Thyroid gland (tissue), 4 donors: ENCODE measurements around the gene DDR1. TPM values are rescaled to one million over a fixed set of nuclear protein-coding genes. Genes with fewer than 3 reads are reported as not detected.
A peak's percentile ranks its signal among the peaks of the same experiment; 100 is the strongest.

Source experiments
- DNase-seq, 2 donors: peaks; one replicate each; pipeline ENCODE4 v3.0.0-alpha.2; 2019
- H3K27ac ChIP-seq, 3 donors: fragments of 200-600 bp; sonication (generic); 1 replicate in 2 of 3; 2 replicates in 1 of 3; pipeline ENCODE4 v1.5.1; 2016 to 2019; ENCODE audit warnings: mild to moderate bottlenecking in 1 of 3, moderate library complexity in 1 of 3
- H3K27me3 ChIP-seq: fragments of 200-600 bp; sonication (generic); one replicate; pipeline ENCODE4 v1.5.1; 2019
- H3K36me3 ChIP-seq, 2 donors: fragments of 200-600 bp; sonication (generic); one replicate each; pipeline ENCODE4 v1.5.1; 2016 to 2019
- H3K4me1 ChIP-seq, 2 donors: fragments of 200-600 bp; sonication (generic); one replicate each; pipeline ENCODE4 v1.5.1; 2017 to 2019
- H3K4me3 ChIP-seq, 3 donors: fragments of 200-600 bp; sonication (generic); replicated peaks in 1 of 3; 1 replicate in 2 of 3; 2 replicates in 1 of 3; pipeline ENCODE4 v1.5.1; 2016; ENCODE audit warnings: mild to moderate bottlenecking in 1 of 3
- H3K9me3 ChIP-seq: fragments of 200-600 bp; sonication (generic); one replicate; pipeline ENCODE4 v1.5.1; 2017
- CTCF ChIP-seq, 6 experiments: fragments of 200-600 bp in 3 of 6; fragments of 450-650 bp in 3 of 6; sonication (generic) in 3 of 6; IDR thresholded peaks; one replicate each; pipeline ENCODE4 v1.5.1; 2016 to 2019; ENCODE audit warnings: antibody characterized with exemption in 6 of 6, mild to moderate bottlenecking in 2 of 6, inconsistent platforms in 1 of 6, moderate library complexity in 1 of 6
- POLR2A ChIP-seq, 2 donors: fragments of 450-650 bp; IDR thresholded peaks; one replicate each; pipeline ENCODE4 v1.6.1; 2017; ENCODE audit warnings: antibody characterized with exemption in 2 of 2, mild to moderate bottlenecking in 2 of 2, moderate library complexity in 1 of 2
- WGBS, 2 donors: methylation state at CpG; one replicate each; pipeline ENCODE4 v1.1.5; 2017; 5-methylcytosine and 5-hydroxymethylcytosine counted together
- intact Hi-C: fragments of 100-400 bp; cut with DNase I; formaldehyde crosslinking; loops from one replicate; pipeline ENCODE4 v1.15.1; 2023
- total RNA-seq, 4 donors: library from RNA; depleted of rRNA; stranded (reverse); fragments of >200 nt; gene quantifications; one replicate each; pipeline ENCODE4 v1.2.3, GENCODE V29; 2016

Gene DDR1
- total RNA-seq, 4 donors from 2014 or later = 93.4 to 207 (median 131) TPM

DNA sequence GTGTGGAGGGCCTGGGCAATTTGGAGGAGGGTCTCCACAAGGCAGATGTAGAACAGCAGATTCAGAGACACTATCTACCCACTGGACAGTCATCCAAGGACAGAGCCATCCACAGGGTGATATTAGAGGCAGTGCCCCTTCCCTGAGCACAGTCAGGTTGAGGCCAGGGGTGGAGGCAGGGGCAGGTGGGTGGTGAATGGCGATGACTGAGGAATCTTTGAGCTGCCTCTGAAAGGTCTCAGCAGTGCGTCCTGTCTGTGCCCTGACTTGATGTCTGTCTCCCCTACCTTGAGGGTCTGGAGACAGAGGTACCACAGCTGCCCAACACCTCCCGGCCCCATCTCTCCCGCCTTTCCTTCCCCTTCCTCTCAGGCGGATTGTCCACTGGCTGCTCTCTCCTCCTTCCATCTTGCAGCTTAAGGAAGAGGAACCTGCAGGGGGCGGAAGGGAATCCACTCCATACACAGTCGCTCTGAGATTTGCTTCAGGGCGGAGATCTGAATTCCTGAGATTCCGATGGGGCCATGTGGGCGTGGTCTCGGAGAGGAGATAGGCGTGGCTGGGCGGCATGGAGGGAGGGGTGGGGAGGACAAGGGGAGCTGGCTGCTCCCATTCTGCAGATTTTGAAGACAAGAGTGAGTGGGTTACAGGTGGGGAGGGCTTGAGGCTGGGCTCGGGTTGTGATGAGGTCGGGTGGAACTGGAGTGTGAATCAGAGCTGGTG is 58.2 kb downstream of the DDR1 start:
- Histone ChIP-seq H3K36me3 (no peaks in the 10 kb centered on the region), H3K27ac (no peak overlapping the region), H3K9me3 (no peaks in the 10 kb centered on the region), H3K4me3 (no peak overlapping the region), H3K27me3 (no peaks in the 10 kb centered on the region), H3K4me1 (peaks cover 8 to 12% of the 10 kb centered on the region in 2 donors)
- DNase-seq = peak; percentile 81 to 93
- intact Hi-C loops = no loop called here
- 16 to 19% methylated on average over 14 to 15 of the region's 15 CpGs for WGBS, 2 donors
- TF ChIP-seq POLR2A (IDR thresholded peaks at IDR 0.05) (peak in 1 of 2 donors; percentile 16), CTCF (IDR thresholded peaks at IDR 0.05) (peak in 4 of 6 experiments; percentile 55 to 78 (median 60))

DNA sequence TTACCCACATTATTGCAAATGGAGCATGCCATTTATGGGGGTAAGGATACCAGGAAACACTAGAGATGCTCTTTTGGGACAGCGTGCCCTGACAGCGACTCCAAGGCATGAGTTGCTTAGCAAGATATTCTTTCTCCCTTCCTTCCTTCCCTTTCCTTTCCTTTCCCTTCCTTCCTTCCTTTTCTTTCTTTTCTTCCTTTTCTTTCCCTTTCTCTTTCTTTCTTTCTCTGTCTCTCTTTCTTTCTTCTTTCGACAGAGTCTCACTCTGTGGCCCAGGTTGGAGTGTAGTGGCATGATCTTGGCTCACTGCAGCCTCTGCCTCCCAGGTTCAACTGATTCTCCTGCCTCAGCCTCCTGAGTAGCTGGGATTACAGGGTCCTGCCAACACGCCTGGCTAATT is 59.7 kb downstream of the DDR1 start:
- H3K4me3 ChIP-seq = no peak overlapping the region
- no peak for DNase-seq
- intact Hi-C loops = no loop called here
- WGBS, 2 donors = 93% methylated on average over 4 of the region's 4 CpGs
- no peaks in the 10 kb centered on the region for H3K36me3 ChIP-seq
- peaks cover 8 to 12% of the 10 kb centered on the region in 2 donors for H3K4me1 ChIP-seq
- H3K9me3 ChIP-seq = no peaks in the 10 kb centered on the region
- no peaks in the 10 kb centered on the region for H3K27me3 ChIP-seq
- no peak for TF ChIP-seq POLR2A (IDR thresholded peaks at IDR 0.05)
- TF ChIP-seq CTCF (IDR thresholded peaks at IDR 0.05) = no peak
- H3K27ac ChIP-seq = no peak overlapping the region

DNA sequence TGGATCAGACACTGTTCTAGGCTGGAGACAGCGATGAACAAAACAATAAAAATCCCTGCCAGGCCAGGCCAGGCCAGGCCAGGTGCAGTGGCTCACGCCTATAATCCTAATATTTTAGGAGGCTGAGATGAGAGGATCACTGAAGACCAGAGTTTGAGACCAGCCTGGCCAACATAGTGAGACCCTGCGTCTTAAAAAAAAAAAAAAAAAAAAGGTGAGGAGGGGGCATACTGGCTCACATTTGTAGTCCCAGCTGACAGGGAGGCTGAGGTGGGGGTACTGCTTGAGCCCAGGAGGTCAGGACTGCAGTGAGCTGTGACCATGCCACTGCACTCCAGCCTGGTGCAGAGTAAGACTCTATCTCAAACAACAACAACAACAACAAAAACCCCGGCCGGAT is 61.0 kb downstream of the DDR1 start:
- TF ChIP-seq POLR2A (IDR thresholded peaks at IDR 0.05) = no peak
- TF ChIP-seq CTCF (IDR thresholded peaks at IDR 0.05) = no peak
- Histone ChIP-seq H3K36me3 (no peaks in the 10 kb centered on the region), H3K9me3 (no peaks in the 10 kb centered on the region), H3K4me1 (peaks cover 8 to 12% of the 10 kb centered on the region in 2 donors), H3K27me3 (no peaks in the 10 kb centered on the region), H3K27ac (no peak overlapping the region), H3K4me3 (no peak overlapping the region)
- 77 to 80% methylated on average over 5 of the region's 5 CpGs for WGBS, 2 donors
- DNase-seq = no peak
- intact Hi-C loops = no loop called here

DNA sequence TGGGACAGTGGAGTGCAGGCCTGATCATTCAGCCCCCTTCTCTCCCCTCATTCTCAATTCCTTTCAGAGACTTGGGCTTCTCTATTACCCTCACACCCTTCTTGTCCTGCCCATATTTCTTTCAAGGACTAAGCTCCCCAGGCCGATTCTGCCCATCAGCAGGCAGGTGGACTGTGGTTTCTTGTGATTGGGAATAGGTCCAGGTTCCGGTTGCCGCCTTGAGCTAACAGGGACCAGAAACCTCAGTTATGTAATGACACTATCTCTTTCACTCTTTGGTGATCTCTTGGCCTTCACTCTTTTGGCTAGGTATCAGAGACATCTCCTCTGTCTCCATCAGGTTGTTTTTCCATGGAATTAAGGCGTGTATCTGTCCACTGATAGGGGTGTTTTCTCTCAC is 62.9 kb downstream of the DDR1 start:
- WGBS, 2 donors = 90 to 92% methylated on average over 4 of the region's 4 CpGs
- intact Hi-C loops = no loop called here
- Histone ChIP-seq H3K36me3 (no peaks in the 10 kb centered on the region), H3K27me3 (no peaks in the 10 kb centered on the region), H3K27ac (no peak overlapping the region), H3K4me1 (peaks cover 6 to 9% of the 10 kb centered on the region in 2 donors), H3K4me3 (no peak overlapping the region), H3K9me3 (no peaks in the 10 kb centered on the region)
- no peak for DNase-seq
- TF ChIP-seq CTCF (IDR thresholded peaks at IDR 0.05) (no peak), POLR2A (IDR thresholded peaks at IDR 0.05) (no peak)

DNA sequence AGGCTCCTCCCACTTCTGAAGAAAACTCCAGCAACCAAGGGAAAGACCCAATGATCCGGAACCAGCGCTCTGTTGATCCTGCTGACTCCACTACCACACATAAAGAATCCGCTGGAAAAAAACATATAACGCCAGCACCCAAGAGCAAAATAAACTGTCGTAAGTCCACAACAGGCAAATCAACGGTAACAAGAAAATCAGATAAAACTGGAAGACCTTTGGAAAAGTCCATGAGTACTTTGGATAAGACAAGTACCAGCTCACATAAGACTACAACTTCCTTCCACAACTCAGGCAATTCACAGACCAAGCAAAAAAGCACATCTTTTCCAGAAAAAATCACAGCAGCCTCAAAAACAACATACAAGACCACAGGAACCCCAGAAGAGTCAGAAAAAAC is 64.5 kb downstream of the DDR1 start:
- Histone ChIP-seq H3K36me3 (no peaks in the 10 kb centered on the region), H3K27me3 (no peaks in the 10 kb centered on the region), H3K27ac (no peak overlapping the region), H3K4me3 (no peak overlapping the region), H3K4me1 (no peaks in the 10 kb centered on the region), H3K9me3 (no peaks in the 10 kb centered on the region)
- TF ChIP-seq POLR2A (IDR thresholded peaks at IDR 0.05) = no peak
- no peak for TF ChIP-seq CTCF (IDR thresholded peaks at IDR 0.05)
- intact Hi-C loops = no loop called here
- no peak for DNase-seq
- WGBS, 2 donors = 80 to 82% methylated on average over 6 of the region's 6 CpGs
